GM12878 (cell line): ENCODE measurements around the gene ATP6AP2. TPM values are rescaled to one million over a fixed set of nuclear protein-coding genes. Genes with fewer than 3 reads are reported as not detected.

Experiments used
- BCLAF1 ChIP-seq: fragments of 450-650 bp; IDR thresholded peaks from 2 replicates; pipeline ENCODE4 v1.6.1; 2017; ENCODE audit warnings: antibody characterized with exemption, mild to moderate bottlenecking, moderate library complexity
- ETV6 ChIP-seq, 2 experiments: fragments of 450-650 bp in 1 of 2; IDR thresholded peaks in 1 of 2; conservative IDR thresholded peaks in 1 of 2; 2 replicates each; pipeline ENCODE4 v1.6.1; 2014; ENCODE audit warnings: antibody characterized with exemption in 1 of 2, borderline replicate concordance in 1 of 2, low read depth in 1 of 2, mild to moderate bottlenecking in 1 of 2, moderate library complexity in 1 of 2
- FOXK2 ChIP-seq: fragments of 450-650 bp; IDR thresholded peaks from 2 replicates; pipeline ENCODE4 v1.6.1; 2017; ENCODE audit warnings: mild to moderate bottlenecking, moderate library complexity
- FOXM1 ChIP-seq: IDR thresholded peaks from 2 replicates; pipeline ENCODE4 v1.6.1; 2012; ENCODE audit warnings: low read depth, mild to moderate bottlenecking, inconsistent platforms, low read length, moderate library complexity
- GABPA ChIP-seq: IDR thresholded peaks from 2 replicates; pipeline ENCODE4 v1.6.1; 2014; ENCODE audit warnings: antibody characterized with exemption, low read depth, mild to moderate bottlenecking, inconsistent platforms
- IKZF2 ChIP-seq, 2 experiments: fragments of 450-650 bp; IDR thresholded peaks; 2 replicates each; pipeline ENCODE4 v1.6.1; 2017; ENCODE audit warnings: mild to moderate bottlenecking in 2 of 2, moderate library complexity in 2 of 2
- MEF2B ChIP-seq: fragments of 450-650 bp; IDR thresholded peaks from 2 replicates; pipeline ENCODE4 v1.6.1; 2018; ENCODE audit warnings: mild to moderate bottlenecking, moderate library complexity; ENCODE audit not compliant: partially characterized antibody, poor library complexity, severe bottlenecking
- POLR2AphosphoS2 ChIP-seq: IDR thresholded peaks from 2 replicates; pipeline ENCODE4 v1.6.1; 2011; ENCODE audit warnings: low read depth, mild to moderate bottlenecking, low read length, improper control_type of control experiment, moderate library complexity
- PRDM15 ChIP-seq: fragments of 450-650 bp; formaldehyde crosslinking; IDR thresholded peaks from 2 replicates; pipeline ENCODE4 v1.4.0; 2020; ENCODE audit warnings: mild to moderate bottlenecking, moderate library complexity
- SP1 ChIP-seq: IDR thresholded peaks from one replicate; pipeline ENCODE4 v1.6.1; 2011; ENCODE audit warnings: low read depth, low read length
- TAF1 ChIP-seq: IDR thresholded peaks from 2 replicates; pipeline ENCODE4 v1.6.1; 2011; ENCODE audit warnings: mild to moderate bottlenecking, low read depth, low read length, borderline replicate concordance
- USF2 ChIP-seq: IDR thresholded peaks from 2 replicates; pipeline ENCODE4 v1.6.1; 2011; ENCODE audit warnings: low read depth, low read length, improper control_type of control experiment, borderline replicate concordance
- WRNIP1 ChIP-seq: IDR thresholded peaks from 2 replicates; pipeline ENCODE4 v1.6.1; 2011; ENCODE audit warnings: low read depth, low read length, improper control_type of control experiment, borderline replicate concordance
- YY1 ChIP-seq: IDR thresholded peaks from 2 replicates; pipeline ENCODE4 v1.6.1; 2011; ENCODE audit warnings: low read depth, mild to moderate bottlenecking, low read length
- ZNF217 ChIP-seq: fragments of 450-650 bp; IDR thresholded peaks from 2 replicates; pipeline ENCODE4 v1.6.1; 2017; ENCODE audit warnings: antibody characterized with exemption, mild to moderate bottlenecking
- polyA plus RNA-seq, 11 experiments: library from polyadenylated mRNA; depleted of rRNA in 4 of 11; unstranded in 6 of 11; stranded (reverse) in 5 of 11; fragments of >200 nt; fragmentation: Nextera tagmentation in 4 of 11; fragmentation: Illumina TruSeq in 1 of 11; extraction: Ambion mirVana in 4 of 11; extraction: Trizol in 1 of 11; gene quantifications; 1 replicate in 1 of 11; 2 replicates in 10 of 11; pipeline versions ENCODE4 v1.2.1 to v1.2.3, GENCODE V29; 2011 to 2016; ENCODE audit warnings: inconsistent platforms in 2 of 11, missing spikeins in 2 of 11, low read depth in 1 of 11
- total RNA-seq, 4 experiments: library from RNA; depleted of rRNA in 3 of 4; stranded (reverse); fragments of >200 nt in 3 of 4; fragmentation: Illumina TruSeq in 1 of 4; extraction: Trizol in 1 of 4; gene quantifications; 2 replicates each; pipeline versions ENCODE4 v1.2.1 to v1.2.3, GENCODE V29; 2013 to 2021

ATP6AP2 gene
- total and polyA plus RNA-seq, 10 of the 15 experiments (the other 5 are each of a cell fraction or from before 2014, with no cell fraction given): 36.3 to 141 (median 56.0) TPM

GRCh38 chrX:40647307-40648197, 66.8 kb downstream of the ATP6AP2 start, which contains the start of gene CXorf38 (continued):
- TF ChIP-seq POLR2AphosphoS2: peak; percentile 92
- TF ChIP-seq ZNF217: no peak
- no peak for TF ChIP-seq GABPA
- TF ChIP-seq BCLAF1: no peak
- peak; percentile 69 for TF ChIP-seq YY1
- TF ChIP-seq ETV6 (conservative IDR thresholded peaks at IDR 0.05 in 1 of 2, IDR thresholded peaks at IDR 0.05 in 1 of 2; ENCODE audit: borderline replicate concordance in 1 of 2, low read depth in 1 of 2): no peak
- no peak for TF ChIP-seq MEF2B
- 0 out of 2 replicates have a peak, but pooled peaks have one; percentile 64 for TF ChIP-seq WRNIP1
- TF ChIP-seq FOXK2: no peak
- peak; percentile 53 for TF ChIP-seq SP1
- TF ChIP-seq IKZF2 (IDR thresholded peaks at IDR 0.05): no peak
- no peak for TF ChIP-seq PRDM15
- TF ChIP-seq USF2: no peak
- TF ChIP-seq FOXM1: no peak
- TF ChIP-seq TAF1: peak; percentile 21; the same call in 1 of the 2 replicates
